HG02798 (cell line): Measurements from ENCODE around the gene PDZD8.

Experiments used
- ATAC-seq: cut with Tn5 transposase; IDR thresholded peaks from one replicate; pipeline ENCODE4 v1.9.1; 2021; ENCODE audit warnings: mild to moderate bottlenecking; ENCODE audit not compliant: unreplicated experiment, poor library complexity

PDZD8 gene

DNA sequence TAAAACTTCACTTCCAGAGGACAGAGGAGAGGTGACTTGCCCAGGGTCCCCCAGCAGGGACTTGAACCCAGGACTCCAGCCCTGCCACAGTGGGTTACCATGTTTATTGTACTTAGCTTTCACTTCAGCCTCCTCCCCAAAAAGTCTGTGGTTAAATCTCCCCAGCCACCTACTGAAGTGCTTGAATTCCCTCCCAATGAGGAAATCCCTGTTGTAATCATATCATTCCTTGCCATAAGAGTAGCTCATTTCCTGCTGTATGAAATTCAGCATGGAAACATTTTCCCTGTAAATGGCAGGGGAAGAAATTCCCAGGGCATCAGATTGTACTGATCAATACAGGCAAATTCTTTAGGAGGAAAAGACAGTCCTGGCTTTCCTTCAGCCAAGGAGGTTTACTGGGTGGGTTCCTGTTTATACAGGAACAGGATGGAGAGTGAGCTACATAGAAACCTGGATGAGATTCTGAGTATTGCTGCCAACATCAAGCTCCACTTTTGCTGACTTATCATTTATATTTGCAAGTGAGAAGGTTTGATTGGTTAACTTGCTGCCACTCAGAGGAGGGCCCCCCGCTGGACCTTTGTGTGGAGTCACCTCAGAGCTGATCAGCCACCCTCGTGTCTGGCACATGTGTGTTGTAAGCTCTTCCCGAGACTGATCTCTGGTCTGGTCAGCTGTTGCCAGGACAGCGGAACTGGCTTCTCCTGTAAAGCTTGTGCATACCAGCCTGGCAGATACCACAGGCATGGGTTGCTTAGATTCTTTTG is 16.4 kb upstream of the PDZD8 start:
- no peak for ATAC-seq

DNA sequence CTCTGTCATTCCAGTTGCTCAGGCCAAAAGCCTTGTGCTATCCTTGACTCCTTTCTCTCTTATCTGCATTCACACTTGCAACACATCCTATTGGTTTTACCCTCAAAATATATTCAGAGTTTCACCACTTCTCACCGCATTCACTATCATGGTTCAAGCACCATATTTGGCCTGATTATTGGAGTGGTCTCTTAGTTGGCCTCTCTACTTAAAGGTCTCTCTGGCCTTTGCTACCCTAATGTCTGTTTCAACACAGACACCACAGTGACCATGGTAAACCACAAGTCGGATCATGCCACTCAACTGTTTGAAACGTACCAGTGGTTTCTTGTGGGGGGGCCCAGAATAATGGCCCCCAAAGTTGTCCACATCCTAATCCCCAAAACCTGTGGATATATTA is 15.2 kb upstream of the PDZD8 start:
- no peak for ATAC-seq

DNA sequence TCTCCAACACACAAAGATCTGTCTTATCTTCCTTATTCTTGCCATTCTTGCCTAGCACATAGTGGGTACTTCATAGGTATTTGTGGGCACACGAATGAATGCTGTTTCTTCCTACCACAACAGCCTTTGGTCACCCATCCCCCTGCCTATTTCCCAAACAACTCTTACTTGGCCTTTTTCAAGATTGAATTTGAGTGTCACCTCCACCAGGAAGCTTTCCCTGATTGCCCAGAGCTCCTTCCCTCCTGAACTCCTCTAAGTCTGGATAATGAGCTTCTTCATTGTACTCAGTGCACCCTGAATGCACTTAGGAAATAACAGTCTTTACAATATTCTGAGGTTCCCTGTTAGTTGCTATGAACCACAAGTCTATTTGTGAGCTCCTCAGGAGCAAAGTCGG is 11.6 kb upstream of the PDZD8 start:
- no peak for ATAC-seq

DNA sequence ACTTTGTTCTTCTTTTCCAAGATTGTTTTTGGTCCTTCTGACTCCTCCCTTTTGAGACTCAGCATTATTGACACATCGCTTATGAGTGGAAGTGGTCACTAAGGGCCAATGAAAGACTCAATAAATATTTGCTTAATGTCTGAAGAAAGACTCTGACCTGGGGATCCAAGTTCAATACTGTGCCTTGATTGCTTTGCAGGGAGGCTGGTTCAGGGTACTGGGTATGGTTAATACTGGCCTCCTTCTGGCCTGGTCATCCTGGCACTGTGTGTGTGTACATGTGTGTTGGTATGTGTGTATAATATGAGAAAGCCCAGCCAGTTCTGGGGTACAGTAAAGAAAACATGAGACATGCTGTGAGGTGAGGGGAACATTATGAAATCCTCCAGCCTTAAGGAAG is 7.6 kb upstream of the PDZD8 start:
- ATAC-seq: no peak

DNA sequence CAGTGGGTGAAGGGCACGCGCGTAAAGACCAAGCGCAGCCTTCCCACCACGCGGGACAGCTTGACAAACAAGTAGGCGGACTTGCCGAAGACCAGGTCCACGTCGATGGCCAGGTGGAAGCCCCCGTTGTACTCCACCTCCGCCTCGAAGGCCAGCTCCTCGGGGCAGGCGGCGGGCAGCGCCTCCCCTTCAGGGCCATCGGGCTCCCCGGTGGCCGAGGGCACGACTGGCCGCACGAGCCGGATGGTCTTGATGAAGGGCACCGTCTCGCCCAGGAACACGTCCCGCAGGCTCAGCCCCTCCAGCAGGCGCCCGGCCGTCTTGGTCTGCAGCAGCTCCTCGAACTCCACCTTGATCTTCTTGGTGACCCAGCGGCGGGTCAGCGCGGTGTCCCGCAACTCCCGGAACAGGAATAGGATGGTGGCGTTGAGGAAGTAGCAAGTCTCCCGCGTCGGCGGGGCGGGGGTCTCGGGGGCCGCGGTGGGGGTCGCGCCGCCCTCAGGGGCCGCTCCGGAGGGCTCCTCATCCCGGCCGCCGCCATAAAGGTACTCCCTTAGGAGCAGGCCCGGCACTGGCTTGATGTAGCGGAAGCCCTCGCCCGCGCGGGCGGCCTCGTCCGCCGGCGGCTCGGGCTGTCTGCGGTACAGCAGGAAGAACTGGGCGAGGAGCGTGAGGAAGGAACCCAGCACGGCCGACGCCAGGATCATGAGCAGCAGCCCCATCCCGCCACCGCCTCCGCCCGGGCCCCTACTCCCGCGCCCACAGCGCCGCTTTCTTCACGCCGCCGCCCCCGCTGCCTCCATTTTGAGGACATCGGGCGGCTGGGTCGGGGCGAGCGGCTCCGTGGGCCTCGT is 507 bp downstream of the PDZD8 start:
- ATAC-seq: peak; percentile 40

DNA sequence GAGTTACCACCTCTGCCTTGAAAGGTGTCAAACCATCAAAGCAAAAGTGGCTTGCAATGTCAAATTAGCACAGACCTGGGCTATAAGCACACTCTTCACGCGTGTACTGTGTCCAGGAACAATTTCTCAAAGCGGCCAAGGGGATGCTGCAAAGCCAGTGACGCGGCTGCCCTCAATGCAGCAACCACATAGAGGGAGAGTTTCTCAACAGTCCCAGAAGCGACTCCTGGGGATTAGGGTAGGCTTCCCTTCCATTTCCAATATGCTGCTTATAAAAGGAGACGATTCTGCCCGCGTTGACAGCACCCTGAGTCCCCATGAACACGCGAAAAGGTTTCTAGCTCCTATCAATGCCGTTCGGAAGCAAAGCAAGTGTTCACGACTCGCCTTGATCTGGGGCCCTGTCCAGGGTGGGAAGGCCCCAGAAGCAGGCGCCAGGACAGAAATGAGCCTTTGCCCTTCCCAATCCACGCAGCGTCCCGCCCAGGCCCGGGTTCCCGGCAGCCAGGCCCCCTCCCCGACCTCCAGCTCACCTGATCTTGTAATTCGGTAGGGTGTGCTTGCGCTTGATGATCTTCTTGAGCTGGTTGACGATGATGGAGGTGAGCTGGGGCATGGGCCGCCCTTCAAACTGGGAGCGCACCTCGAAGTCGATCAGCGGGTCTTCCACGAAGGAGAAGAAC is 1.3 kb downstream of the PDZD8 start:
- peak; percentile 22 for ATAC-seq

DNA sequence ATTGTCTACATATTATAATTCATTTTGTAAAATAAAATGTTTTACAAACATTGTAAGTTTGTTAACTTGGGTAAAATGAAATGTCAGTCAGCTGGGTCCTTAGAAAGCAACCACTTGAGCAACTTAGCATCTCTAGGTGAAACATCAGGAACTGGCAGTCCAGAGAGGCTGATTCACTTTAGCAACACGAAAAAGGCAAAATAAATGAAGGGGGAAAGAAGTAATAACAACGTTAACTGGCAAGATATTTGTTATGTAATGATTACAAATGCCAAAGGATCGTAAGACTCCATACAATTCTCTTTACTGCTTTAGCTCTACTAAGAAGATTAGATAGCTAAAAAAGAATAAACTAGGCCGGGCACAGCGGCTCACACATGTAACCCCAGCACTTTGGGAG is 5.0 kb downstream of the PDZD8 start:
- ATAC-seq: no peak

DNA sequence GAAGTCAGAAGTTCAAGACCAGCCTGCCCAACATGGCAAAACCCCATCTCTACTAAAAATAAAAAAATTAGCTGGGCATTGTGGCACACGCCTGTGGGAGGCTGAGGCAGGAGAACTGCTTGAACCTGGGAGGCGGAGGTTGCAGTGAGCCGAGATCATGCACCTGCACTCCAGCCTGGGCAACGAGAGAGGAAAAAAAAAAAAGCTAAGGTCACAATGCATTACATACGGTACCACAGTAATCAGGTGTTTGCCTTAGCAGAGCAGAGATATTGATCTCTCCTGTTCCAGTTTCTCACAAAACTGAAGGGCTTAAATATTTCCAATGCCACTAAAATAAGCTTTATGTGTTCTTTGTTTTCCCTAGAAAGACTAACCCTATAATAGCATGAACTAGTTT is 7.5 kb downstream of the PDZD8 start:
- ATAC-seq: no peak

DNA sequence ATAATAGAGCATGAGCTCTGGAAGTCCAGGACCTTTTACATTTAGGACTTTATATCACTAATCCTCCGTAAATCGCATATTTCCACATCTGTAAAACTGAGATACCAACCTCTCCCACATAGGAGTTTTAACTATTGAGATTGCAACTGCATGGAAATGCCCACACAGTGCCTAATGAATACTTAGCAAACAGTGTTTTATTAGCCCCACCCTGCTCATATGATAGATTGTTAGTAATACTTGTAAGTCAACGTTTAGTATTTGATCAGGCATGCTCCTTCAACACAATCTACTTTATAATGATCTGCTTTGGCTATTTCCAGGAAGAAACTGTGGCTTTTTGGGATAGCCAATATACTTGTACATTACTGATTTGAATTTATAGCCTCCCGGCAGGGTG is 8.5 kb downstream of the PDZD8 start:
- no peak for ATAC-seq

DNA sequence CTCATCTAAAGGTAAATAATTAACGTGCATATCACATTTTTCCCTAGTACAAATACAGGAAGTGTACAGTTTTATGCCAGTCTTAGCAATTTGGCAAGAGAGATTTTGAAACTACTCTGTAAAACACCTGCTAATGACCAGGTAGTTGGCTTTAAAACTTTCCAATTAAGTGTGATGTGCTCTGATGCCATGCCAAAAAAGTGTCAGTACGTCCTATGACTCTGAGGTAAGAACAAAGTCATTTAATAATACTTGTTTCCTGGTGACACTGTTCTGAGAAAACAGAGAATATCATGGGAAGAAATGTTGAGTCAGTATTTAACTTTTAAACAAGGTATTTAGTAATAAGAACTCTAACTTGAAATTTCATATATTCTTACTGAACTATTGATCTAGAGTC is 9.6 kb downstream of the PDZD8 start:
- no peak for ATAC-seq

DNA sequence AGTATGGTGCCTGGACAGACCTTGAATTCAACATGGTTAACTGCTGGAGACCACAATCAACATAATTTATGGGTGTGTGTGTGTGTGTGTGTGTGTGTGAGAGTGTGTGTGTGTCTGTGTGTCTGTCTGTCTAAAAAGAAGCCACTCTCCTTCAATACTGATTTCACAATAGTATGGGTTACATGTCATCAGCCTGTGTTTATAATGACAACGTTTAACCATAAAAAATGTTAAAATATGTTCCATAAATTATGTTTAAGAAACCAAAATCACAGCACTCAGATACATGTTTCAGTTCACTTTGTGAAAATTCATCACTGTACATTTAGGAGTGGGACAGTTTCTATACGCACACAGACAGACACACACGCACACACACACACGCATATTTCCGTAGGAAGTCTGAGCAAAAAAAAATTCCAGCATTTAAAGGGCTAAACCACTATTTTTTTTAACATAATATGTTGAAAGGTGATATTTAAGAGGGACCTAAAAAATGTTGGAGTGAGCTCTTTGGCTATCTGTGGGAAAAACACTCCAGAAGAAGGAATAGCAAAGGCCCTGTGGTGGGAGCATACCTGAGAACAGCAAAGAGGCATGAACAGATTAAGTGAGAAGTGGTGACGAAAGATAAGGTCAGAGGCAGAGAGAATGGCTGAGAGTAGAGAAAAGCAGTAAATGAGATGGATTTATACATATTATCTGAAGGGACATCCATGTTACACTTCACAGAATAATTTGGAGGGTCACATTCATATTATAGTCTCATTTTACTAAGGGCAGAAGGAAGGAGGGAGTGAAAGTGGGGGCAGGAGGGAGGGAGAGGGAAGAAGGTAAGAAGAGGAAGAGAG is 10.9 kb downstream of the PDZD8 start:
- ATAC-seq: no peak

DNA sequence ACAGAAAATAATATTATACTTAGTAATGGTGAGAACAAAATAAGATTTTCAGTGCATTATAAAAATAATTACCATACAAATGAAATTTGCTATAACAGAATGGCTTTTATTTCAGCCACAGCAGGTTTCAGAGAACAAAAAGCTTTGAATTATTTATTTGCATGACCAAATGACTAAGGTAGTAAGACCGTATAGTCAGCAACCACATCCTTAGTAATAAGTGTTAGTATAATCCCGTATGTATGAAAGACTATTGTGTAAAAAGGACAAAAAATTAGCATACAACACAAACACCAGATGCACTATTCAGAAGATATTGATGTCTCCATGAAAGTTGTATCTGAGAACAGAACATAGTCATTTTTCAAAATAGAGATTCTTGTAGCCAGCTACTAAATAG is 12.2 kb downstream of the PDZD8 start:
- peak; percentile 44 for ATAC-seq

DNA sequence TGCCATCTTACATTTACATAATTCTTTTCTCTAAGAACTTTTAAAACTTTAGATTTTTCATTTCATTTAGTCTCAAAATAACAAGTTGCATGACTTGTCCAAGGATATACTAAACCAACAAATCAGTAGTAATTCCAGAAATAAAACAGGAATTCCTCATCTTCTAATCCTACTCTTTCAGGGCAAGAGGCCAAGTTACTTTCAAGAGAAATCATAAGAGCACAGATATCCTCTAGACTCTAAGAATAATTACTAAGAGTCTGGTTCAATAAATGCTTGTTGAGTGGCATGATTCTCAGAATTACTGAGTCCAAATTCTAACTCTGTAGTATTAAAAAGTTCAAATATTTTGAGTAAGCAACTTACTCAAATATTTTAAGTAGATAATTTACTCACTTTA is 12.9 kb downstream of the PDZD8 start:
- no peak for ATAC-seq

DNA sequence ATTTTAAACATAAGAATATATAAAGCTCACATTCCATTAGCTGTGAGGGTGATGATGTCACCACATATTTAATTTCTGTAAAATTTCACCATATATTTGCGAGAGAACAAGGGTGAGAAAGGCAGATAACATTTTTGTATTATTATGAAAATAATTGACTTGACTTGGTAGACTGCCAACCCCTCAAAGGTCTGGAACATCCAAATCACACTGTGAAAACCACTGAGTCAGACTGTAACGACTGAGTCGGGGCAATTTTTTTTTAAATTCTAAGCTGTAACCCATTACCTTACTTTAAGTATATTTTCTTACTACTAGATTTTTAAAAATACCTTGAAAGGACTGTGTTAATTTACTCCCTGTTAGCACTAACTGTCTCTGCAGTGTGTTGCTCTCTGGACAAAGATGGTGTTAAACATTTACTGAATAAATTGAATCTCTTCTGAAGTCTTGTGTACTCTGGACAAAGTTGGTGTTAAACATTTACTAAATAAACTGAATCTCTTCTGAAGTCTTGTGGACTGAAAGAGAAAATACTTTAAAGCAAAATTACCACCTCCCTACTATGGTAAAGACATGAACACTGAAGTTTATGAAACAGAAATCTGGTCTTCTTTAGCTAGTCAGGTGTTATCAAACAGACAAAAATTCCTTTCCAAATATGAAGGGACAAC is 14.1 kb downstream of the PDZD8 start:
- ATAC-seq: peak; percentile 71

DNA sequence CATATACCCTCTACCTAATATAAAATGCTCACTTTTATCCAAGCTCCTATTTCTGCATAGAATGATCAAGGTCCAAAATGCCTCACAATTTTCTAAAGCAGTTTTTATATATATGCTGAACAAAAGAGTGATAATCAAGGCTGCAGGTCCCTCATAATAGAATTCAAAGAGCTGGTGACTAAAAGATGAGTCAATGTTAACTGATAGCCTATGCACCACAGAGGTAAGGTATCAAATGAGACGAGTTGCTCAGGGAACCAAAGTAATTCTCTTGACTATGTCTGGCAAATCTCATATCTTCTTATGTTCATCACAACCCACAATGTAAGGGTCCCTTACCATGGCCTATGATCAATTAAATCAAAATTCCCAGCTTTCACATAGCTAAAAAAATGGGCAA is 15.2 kb downstream of the PDZD8 start:
- no peak for ATAC-seq

DNA sequence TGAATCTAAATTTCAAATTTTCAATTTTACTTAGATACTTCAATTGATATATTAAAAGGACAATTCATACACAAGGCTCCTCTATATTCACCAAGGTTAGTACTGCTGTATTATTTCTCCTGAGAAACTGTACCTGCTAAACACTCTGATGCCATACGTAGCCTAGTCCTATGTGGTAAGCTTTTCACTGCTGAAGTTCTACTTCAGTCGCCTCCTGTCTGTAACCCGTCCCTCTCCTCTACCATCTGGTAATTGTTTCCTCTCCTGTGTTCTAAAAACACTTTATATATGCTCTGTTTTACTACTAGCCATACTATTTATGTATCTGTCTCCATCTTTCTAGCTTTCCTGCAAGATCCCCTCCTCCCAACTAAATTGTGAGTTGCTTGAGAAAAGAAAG is 20.2 kb downstream of the PDZD8 start:
- no peak for ATAC-seq

DNA sequence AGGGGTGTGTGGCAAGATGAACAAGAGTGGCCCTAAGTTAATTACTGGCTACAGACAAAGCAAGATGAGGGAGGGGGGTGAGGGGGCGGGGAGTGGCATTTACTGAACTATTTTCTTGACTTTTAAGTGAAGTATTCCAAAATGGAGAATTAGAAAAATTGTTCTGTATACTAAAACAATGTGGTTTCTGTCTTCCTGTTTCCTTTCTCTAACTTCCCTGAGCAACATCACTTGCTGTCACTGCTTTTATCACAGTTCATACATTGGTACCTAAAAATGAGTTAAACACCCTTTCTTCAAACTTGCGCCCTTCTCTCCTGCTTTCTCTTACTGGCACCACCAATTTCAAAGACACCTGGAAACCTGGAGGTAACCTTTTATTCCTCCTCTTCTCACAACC is 21.6 kb downstream of the PDZD8 start:
- no peak for ATAC-seq

DNA sequence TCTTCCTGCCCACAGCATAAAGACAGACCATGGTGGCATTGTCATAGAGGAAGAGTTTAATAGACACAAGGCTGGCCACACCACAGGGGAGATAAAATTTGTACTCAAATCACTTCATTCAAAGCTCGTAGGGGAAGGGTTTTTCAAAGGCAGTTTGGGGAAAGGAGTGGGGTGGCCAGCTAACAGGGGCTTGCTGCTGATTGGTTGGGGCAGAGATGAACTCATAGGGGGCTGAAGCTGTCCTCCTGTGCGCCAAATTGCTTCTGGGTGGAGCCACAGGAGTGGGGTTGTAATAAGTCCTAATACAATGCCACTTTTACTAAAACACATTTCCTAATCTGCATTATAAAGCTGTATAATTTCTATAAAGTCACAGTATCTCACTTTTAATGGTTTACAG is 22.5 kb downstream of the PDZD8 start:
- no peak for ATAC-seq

DNA sequence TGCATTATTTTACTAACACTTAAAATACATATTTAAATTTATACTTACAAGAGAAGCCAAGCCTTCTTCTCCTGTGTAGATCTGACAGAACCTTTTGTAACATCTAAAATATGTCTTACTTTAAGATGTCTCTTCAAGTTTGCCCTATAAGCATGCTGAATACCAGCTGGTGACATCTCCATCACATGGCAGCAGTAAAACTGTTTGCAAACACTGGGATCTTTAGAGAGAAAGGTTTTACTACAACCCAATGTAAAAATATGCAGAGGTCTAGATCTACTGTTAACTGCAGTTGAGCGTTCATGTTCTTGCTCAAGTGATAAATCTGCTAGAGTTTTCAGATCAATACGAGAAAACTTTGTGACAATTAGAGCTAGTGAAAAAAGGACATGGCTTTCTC is 23.2 kb downstream of the PDZD8 start:
- ATAC-seq: no peak

DNA sequence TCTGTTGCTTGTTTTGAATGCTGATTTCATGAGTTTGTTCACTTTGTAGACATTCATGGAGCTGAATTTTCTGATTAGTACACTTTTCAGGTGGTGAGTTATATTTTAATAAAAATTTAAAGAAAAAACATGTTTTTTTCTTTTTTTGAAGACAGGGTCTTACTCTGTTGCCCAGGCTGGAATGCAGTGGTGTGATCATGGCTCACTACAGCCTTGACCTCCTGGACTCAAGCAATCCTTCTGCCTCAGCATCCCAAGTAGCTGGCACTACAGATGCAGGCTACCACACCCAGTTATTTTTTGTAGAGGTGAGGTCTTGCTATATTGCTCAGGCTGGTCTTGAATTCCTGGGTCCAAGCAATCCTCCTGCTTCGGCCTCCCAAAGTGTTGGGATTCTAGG is 23.7 kb downstream of the PDZD8 start:
- no peak for ATAC-seq
